GM12892 (cell line): Measurements from ENCODE around the gene FOXJ3.

Experiments
- POLR2A ChIP-seq: IDR thresholded peaks from 2 replicates; pipeline ENCODE4 v1.6.1; 2011; ENCODE audit warnings: low read depth, low read length, control low read depth
- POLR2AphosphoS5 ChIP-seq: IDR thresholded peaks from 2 replicates; pipeline ENCODE4 v1.6.1; 2011; ENCODE audit warnings: low read depth, low read length, control low read depth
- TAF1 ChIP-seq: IDR thresholded peaks from 2 replicates; pipeline ENCODE4 v1.6.1; 2011; ENCODE audit warnings: low read depth, mild to moderate bottlenecking, control low read depth, low read length, borderline replicate concordance

DNA sequence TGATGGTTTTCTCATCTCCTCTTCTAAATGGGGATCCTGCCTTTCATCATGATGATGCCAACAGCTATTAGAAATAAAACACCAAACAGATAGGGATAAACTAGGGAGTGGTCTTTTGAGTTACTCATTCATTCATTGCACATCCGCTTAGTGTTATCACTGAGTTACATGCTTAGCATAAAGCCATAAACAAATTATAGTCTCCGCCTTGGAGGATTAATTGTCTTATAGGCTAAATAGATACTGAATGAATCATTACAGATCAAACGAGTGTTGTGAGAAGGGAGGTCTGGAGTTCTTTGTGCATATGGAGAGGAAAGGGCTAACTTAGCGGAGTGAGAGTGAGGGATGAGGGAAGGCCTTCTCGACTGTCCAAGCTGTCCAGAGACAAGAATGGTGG lies 201.6 kb downstream of the FOXJ3 start:
- TF ChIP-seq POLR2A (no peak), POLR2AphosphoS5 (no peak), TAF1 (no peak)
